ELF-1 (cell line): ENCODE measurements around the gene ZNF790.
A peak's percentile ranks its signal among the peaks of the same experiment; 100 is the strongest.

Experiments
- DNase-seq: peaks from one replicate; pipeline ENCODE4 v3.0.0-alpha.2; 2016; ENCODE audit warnings: low read depth, low spot score

ZNF790 gene

DNA sequence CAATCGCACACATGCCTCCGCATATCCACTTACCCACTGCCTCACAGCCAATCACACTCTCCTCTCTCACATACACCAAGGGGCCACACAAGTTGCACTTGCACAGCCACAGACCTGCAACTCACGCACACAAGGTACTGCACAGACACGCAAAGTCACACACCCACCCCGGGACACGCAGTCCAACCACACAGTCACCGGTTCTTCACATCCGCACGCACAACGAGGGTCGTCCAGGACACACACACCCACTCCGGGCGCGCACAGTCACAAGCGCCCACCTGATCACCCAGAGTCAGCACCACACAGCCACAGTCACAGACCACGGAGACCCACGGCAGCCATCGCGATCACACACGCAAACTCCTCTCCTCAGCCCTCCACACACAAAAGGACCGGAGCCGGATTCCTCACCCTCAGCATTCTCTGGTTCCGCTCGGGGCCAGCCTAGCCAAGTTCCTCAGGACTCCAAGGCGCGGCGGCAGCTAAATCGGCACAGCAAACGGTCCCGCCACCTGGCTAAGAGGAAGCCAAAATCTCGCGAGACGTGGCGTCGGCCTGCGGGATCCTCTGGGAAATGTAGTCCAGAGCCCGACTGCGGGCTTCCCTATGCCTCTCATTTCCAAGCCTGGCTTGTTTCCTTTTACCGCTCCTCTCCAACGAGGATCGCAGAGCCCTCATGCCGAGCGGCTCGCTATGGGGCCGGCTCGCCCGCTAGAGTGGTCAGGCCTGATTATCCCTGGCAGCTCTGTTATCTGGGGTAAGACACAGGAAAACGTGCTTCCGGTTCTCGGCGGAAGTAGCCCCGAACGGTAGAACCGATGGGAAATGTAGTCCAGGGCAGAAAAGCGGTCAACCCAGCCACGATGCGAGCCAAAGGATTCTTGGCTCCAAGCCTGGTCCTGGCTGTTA is 65.6 kb downstream of the ZNF790 start, which contains the start of gene ZNF850:
Gene ZNF850 (minus strand): TSS at position 497 of the 912 bp plus-strand sequence. CDS start 10,201 bp downstream, outside the sequence.
- peak; percentile 97 for DNase-seq

DNA sequence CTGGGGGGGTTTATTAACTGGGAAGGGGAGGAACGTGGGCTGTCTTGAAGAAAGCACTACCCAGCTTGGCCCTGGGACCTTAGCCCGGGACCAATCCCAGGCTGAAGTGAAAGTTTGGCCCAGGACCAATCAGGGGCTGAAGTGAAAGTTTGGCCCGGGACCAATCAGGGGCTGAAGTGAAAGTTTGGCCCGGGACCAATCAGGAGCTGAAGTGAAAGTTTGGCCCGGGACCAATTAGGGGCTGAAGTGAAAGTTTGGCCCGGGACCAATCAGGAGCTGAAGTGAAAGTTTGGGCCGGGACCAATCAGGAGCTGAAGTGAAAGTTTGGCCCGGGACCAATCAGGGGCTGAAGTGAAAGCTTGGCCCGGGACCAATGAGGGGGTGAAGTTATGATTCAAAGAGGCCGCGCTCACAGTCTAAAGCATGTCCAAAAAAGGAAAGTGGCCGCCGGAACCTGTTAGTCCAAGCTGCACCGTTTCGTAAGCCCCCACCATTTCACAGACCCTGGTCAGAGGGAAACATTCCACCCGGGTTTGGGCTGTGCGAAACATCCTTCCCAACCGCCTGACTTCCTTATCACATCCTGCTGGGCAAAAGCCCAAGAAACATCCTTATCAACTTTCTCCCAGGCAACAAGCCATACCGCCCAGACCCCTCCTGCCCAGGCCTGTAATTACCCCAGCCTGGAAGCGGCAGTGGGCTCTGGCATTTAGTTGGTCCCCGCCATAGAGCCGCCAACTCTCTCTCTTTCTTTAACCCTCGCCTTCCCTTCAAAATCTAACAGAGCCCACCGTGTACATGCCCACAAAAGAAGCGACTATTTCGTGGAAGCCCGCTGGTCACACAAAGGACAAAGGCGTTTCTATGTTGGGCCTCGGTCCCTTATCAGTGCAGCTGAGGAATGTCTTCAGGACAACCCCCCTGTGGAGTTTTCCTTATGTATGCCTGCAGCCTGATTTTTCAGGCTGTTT is 66.6 kb downstream of the ZNF790 start:
- DNase-seq, result peak; percentile 85
